Stimulated activated effector memory CD8-positive, alpha-beta T cell treated with anti-CD3 and anti-CD28 coated beads, Interleukin-12 subunit alpha, Interleukin-12 subunit beta, amount 100 ng/mL, for 72 hours (primary cell): ENCODE results near the gene ZNF655.
"Not testable (repeated sequence)": the region's sequence is repeated elsewhere in the genome, so short reads cannot be mapped to it uniquely, and the experiment has no call there.

ENCODE experiments used
- ATAC-seq: fragments of 150-1000 bp; cut with Tn5 transposase; 2 replicates; pipeline ENCODE4 v1.10.0; 2021
- DNase-seq, 2 donors: peaks; one replicate each; pipeline ENCODE4 v3.0.0; 2021 to 2022; ENCODE audit warnings: low spot score in 2 of 2
- H3K27ac Mint-ChIP-seq: one replicate; pipeline ENCODE4 v1.8.0; 2022; ENCODE audit warnings: mild to moderate bottlenecking, mixed read lengths
- H3K36me3 Mint-ChIP-seq: one replicate; pipeline ENCODE4 v1.8.0; 2022; ENCODE audit warnings: mild to moderate bottlenecking, mixed read lengths
- H3K4me1 Mint-ChIP-seq: one replicate; pipeline ENCODE4 v1.8.0; 2022; ENCODE audit warnings: mixed read lengths
- H3K4me3 Mint-ChIP-seq: one replicate; pipeline ENCODE4 v1.8.0; 2022; ENCODE audit warnings: mild to moderate bottlenecking, mixed read lengths
- H3K9me3 Mint-ChIP-seq: one replicate; pipeline ENCODE4 v1.8.0; 2022; ENCODE audit warnings: mixed read lengths

Gene ZNF655

GRCh38 chr7:99579281-99579955 is 21.0 kb downstream of the ZNF655 start:
- H3K4me1 Mint-ChIP-seq, result peaks cover 21% of the 10 kb centered on the region
- DNase-seq (no peak), ATAC-seq (no peak)
- peak overlapping the region; percentile 79 for H3K4me3 Mint-ChIP-seq
- H3K27ac Mint-ChIP-seq, result peak overlapping the region; percentile 81
- no peaks in the 10 kb centered on the region for H3K9me3 Mint-ChIP-seq
- H3K36me3 Mint-ChIP-seq, result no peaks in the 10 kb centered on the region

GRCh38 chr7:99579956-99580777 is 21.7 kb downstream of the ZNF655 start:
- Mint-ChIP-seq H3K36me3 (no peaks in the 10 kb centered on the region), H3K4me1 (peaks cover 21% of the 10 kb centered on the region), H3K27ac (peak overlapping the region; percentile 81), H3K4me3 (peak overlapping the region; percentile 79), H3K9me3 (no peaks in the 10 kb centered on the region)
- DNase-seq (peak; percentile 36 to 68), ATAC-seq (peak; percentile 66)

- not testable (repeated sequence) for ATAC-seq, H3K36me3 Mint-ChIP-seq, H3K9me3 Mint-ChIP-seq, DNase-seq
- Mint-ChIP-seq H3K4me3 (peak overlapping the region; percentile 79), H3K27ac (peak overlapping the region; percentile 81), H3K4me1 (peaks cover 21% of the 10 kb centered on the region)
These were observed 22.4 kb downstream of the ZNF655 start for GRCh38 chr7:99580778-99581332.

- DNase-seq, result peak in 1 of 2 donors; percentile 42
- ATAC-seq, result no peak
- no peak overlapping the region for H3K4me3 Mint-ChIP-seq
- H3K36me3 Mint-ChIP-seq, result no peaks in the 10 kb centered on the region
- no peak overlapping the region for H3K27ac Mint-ChIP-seq
- H3K4me1 Mint-ChIP-seq, result no peaks in the 10 kb centered on the region
- no peaks in the 10 kb centered on the region for H3K9me3 Mint-ChIP-seq
These were observed 30.4 kb downstream of the ZNF655 start for GRCh38 chr7:99588868-99589267.

- H3K4me1 Mint-ChIP-seq, result no peaks in the 10 kb centered on the region
- DNase-seq, result peak in 1 of 2 donors; percentile 10
- H3K27ac Mint-ChIP-seq, result no peak overlapping the region
- H3K4me3 Mint-ChIP-seq, result no peak overlapping the region
- no peaks in the 10 kb centered on the region for H3K36me3 Mint-ChIP-seq
- no peaks in the 10 kb centered on the region for H3K9me3 Mint-ChIP-seq
- peak; percentile 82 for ATAC-seq
These were observed 36.7 kb downstream of the ZNF655 start for GRCh38 chr7:99594948-99595745.

GRCh38 chr7:99596408-99596955 is 38.0 kb downstream of the ZNF655 start:
- Mint-ChIP-seq H3K27ac (no peak overlapping the region), H3K36me3 (no peaks in the 10 kb centered on the region), H3K4me1 (no peaks in the 10 kb centered on the region), H3K9me3 (no peaks in the 10 kb centered on the region), H3K4me3 (no peak overlapping the region)
- ATAC-seq (no peak), DNase-seq (no peak)

GRCh38 chr7:99597762-99598501 is 39.5 kb downstream of the ZNF655 start, which contains the start of gene TMEM225B:
Gene TMEM225B, plus strand, starts transcription at chr7:99598267. Its CDS starts 6,122 bp downstream, at chr7:99604389.
- ATAC-seq, result no peak
- H3K27ac Mint-ChIP-seq, result no peak within 1 kb of the TSS
- DNase-seq, result peak in 1 of 2 donors; percentile 63
- H3K4me3 Mint-ChIP-seq, result no peak within 1 kb of the TSS
- no peaks in the 10 kb centered on the region for H3K9me3 Mint-ChIP-seq
- H3K4me1 Mint-ChIP-seq, result no peaks in the 10 kb centered on the region
- H3K36me3 Mint-ChIP-seq, result no peaks in the 10 kb centered on the region

GRCh38 chr7:99599836-99600235 is 41.4 kb downstream of the ZNF655 start:
- no peak overlapping the region for H3K27ac Mint-ChIP-seq
- H3K9me3 Mint-ChIP-seq, result no peaks in the 10 kb centered on the region
- no peak for ATAC-seq
- H3K4me3 Mint-ChIP-seq, result no peak overlapping the region
- no peaks in the 10 kb centered on the region for H3K4me1 Mint-ChIP-seq
- DNase-seq, result no peak
- no peaks in the 10 kb centered on the region for H3K36me3 Mint-ChIP-seq

GRCh38 chr7:99601656-99602310 is 43.3 kb downstream of the ZNF655 start:
- Mint-ChIP-seq H3K4me3 (no peak overlapping the region), H3K9me3 (no peaks in the 10 kb centered on the region), H3K4me1 (no peaks in the 10 kb centered on the region), H3K27ac (no peak overlapping the region), H3K36me3 (no peaks in the 10 kb centered on the region)
- peak; percentile 4 for ATAC-seq
- peak in 1 of 2 donors; percentile 47 for DNase-seq

GRCh38 chr7:99605527-99605926 is 47.1 kb downstream of the ZNF655 start:
- H3K4me3 Mint-ChIP-seq, result no peak overlapping the region
- DNase-seq (no peak), ATAC-seq (no peak)
- no peak overlapping the region for H3K27ac Mint-ChIP-seq
- no peaks in the 10 kb centered on the region for H3K9me3 Mint-ChIP-seq
- H3K4me1 Mint-ChIP-seq, result no peaks in the 10 kb centered on the region
- peaks cover 6% of the 10 kb centered on the region for H3K36me3 Mint-ChIP-seq

GRCh38 chr7:99606531-99606930 is 48.1 kb downstream of the ZNF655 start:
- ATAC-seq, result no peak
- Mint-ChIP-seq H3K4me1 (no peaks in the 10 kb centered on the region), H3K27ac (no peak overlapping the region), H3K36me3 (peaks cover 6% of the 10 kb centered on the region), H3K9me3 (no peaks in the 10 kb centered on the region), H3K4me3 (no peak overlapping the region)
- DNase-seq, result peak in 1 of 2 donors; percentile 30

GRCh38 chr7:99607548-99607947 is 49.1 kb downstream of the ZNF655 start:
- H3K36me3 Mint-ChIP-seq, result peaks cover 6% of the 10 kb centered on the region
- ATAC-seq, result no peak

GRCh38 chr7:99614495-99614894 is 56.1 kb downstream of the ZNF655 start:
- H3K36me3 Mint-ChIP-seq, result peaks cover 27% of the 10 kb centered on the region
- no peak overlapping the region for H3K27ac Mint-ChIP-seq
- DNase-seq, result no peak
- no peaks in the 10 kb centered on the region for H3K9me3 Mint-ChIP-seq
- no peak for ATAC-seq
- H3K4me3 Mint-ChIP-seq, result peak overlapping the region; percentile 94
- peaks cover 46% of the 10 kb centered on the region for H3K4me1 Mint-ChIP-seq

More at GRCh38 chr7:99607548-99607947, 49.1 kb downstream of the ZNF655 start:
- Mint-ChIP-seq H3K4me3 (no peak overlapping the region), H3K9me3 (no peaks in the 10 kb centered on the region), H3K4me1 (no peaks in the 10 kb centered on the region), H3K27ac (no peak overlapping the region)
- peak in 1 of 2 donors; percentile 33 for DNase-seq

- no peak for ATAC-seq
- peaks cover 51% of the 10 kb centered on the region for H3K4me1 Mint-ChIP-seq
- peak overlapping the region; percentile 94 for H3K4me3 Mint-ChIP-seq
- peaks cover 41% of the 10 kb centered on the region for H3K36me3 Mint-ChIP-seq
- peak in 1 of 2 donors; percentile 55 for DNase-seq
- H3K9me3 Mint-ChIP-seq, result no peaks in the 10 kb centered on the region
- peak overlapping the region; percentile 96 for H3K27ac Mint-ChIP-seq
These were observed 57.5 kb downstream of the ZNF655 start for GRCh38 chr7:99615989-99616358.
